HepG2 (cell line): ENCODE results near the gene OR8A1. TPM values are rescaled to one million over a fixed set of nuclear protein-coding genes. Genes with fewer than 3 reads are reported as not detected.

Source experiments
- ATAC-seq: fragments of 200-7000 bp; cut with Tn5 transposase; 3 replicates; pipeline ENCODE4 v1.9.1; 2020; ENCODE audit warnings: mild to moderate bottlenecking, moderate library complexity
- BruUV-seq: library from RNA; stranded (reverse); fragments of 400-500 nt; replicated peaks from 2 replicates; lab custom pipeline; 2021; lab: Mats Ljungman, UMichigan
- CTCF ChIA-PET: fragments of 300-600 bp; formaldehyde crosslinking; extraction: SDS; loops from one replicate; lab custom pipeline; 2021; ENCODE audit warnings: low total read pairs, inconsistent platforms, low intra/inter-chr PET ratio; lab: Yijun Ruan, JAX
- POLR2A ChIA-PET: fragments of 350-600 bp; sonication (Branson Sonifier 250); formaldehyde crosslinking; loops from one replicate; lab custom pipeline; 2020; ENCODE audit warnings: antibody characterized with exemption, inconsistent platforms; lab: Yijun Ruan, JAX
- DNase-seq: peaks from one replicate; pipeline ENCODE4 v3.0.0-alpha.2; 2015; ENCODE audit warnings: low spot score
- FAIRE-seq: peaks from 3 replicates; lab custom pipeline; 2011; peaks lifted over from hg19 to GRCh38; lab: Jason Lieb, UNC
- H2AFZ ChIP-seq: one replicate; pipeline ENCODE4 v1.6.1; 2011; ENCODE audit warnings: low read length, inconsistent platforms
- H3K27ac ChIP-seq: fragments of 300-600 bp; 3 replicates; pipeline ENCODE4 v1.8.0; 2011; ENCODE audit warnings: mixed run types, mild to moderate bottlenecking, mixed read lengths, low read length, inconsistent platforms; ENCODE audit not compliant: insufficient read depth; ENCODE audit errors: extremely low read length
- H3K27me3 ChIP-seq, 2 experiments: fragments of 200-600 bp in 1 of 2; 2 replicates in 1 of 2; 3 replicates in 1 of 2; pipeline versions ENCODE4 v1.6.0 to v1.8.0; 2011; ENCODE audit warnings: low read length in 2 of 2, mild to moderate bottlenecking in 2 of 2, moderate library complexity in 2 of 2, inconsistent platforms in 1 of 2; ENCODE audit not compliant: insufficient read depth in 2 of 2, control insufficient read depth in 1 of 2
- H3K36me3 ChIP-seq, 2 experiments: fragments of 200-600 bp in 1 of 2; replicated peaks in 1 of 2; 2 replicates in 1 of 2; 3 replicates in 1 of 2; pipeline versions ENCODE4 v1.5.1 to v1.8.0; 2011; ENCODE audit warnings: low read length in 2 of 2, inconsistent platforms in 1 of 2; ENCODE audit not compliant: insufficient read depth in 2 of 2, control insufficient read depth in 1 of 2
- H3K4me1 ChIP-seq: 2 replicates; pipeline ENCODE4 v1.5.1; 2012; ENCODE audit warnings: low read length, inconsistent platforms; ENCODE audit not compliant: insufficient read depth
- H3K4me2 ChIP-seq: 2 replicates; pipeline ENCODE4 v1.6.0; 2011; ENCODE audit warnings: low read depth, low read length, inconsistent platforms
- H3K4me3 ChIP-seq, 3 experiments: fragments of 200-600 bp in 1 of 3; sonication (generic), shearing (Covaris generic) in 1 of 3; replicated peaks in 1 of 3; 2 replicates each; pipeline ENCODE4 v1.5.1; 2011 to 2016; ENCODE audit warnings: low read length in 3 of 3, inconsistent platforms in 2 of 3, low read depth in 2 of 3, mild to moderate bottlenecking in 2 of 3, control low read depth in 1 of 3, mixed read lengths in 1 of 3; ENCODE audit not compliant: insufficient read depth in 1 of 3
- H3K79me2 ChIP-seq: one replicate; pipeline ENCODE4 v1.6.1; 2011; ENCODE audit warnings: low read length, inconsistent platforms; ENCODE audit not compliant: insufficient read depth
- H3K9ac ChIP-seq: 2 replicates; pipeline ENCODE4 v1.6.0; 2011; ENCODE audit warnings: mild to moderate bottlenecking, low read depth, low read length, inconsistent platforms; ENCODE audit not compliant: insufficient read depth
- H3K9me3 ChIP-seq: 2 replicates; pipeline ENCODE4 v1.5.1; 2012; ENCODE audit warnings: mild to moderate bottlenecking, low read length
- H4K20me1 ChIP-seq: 2 replicates; pipeline ENCODE4 v1.6.0; 2011; ENCODE audit warnings: inconsistent platforms, mild to moderate bottlenecking, low read length, moderate library complexity; ENCODE audit not compliant: insufficient read depth
- HOXA5 ChIP-seq: sonication (generic); formaldehyde crosslinking; IDR thresholded peaks from 2 replicates; pipeline ENCODE4 v1.4.0; 2020; ENCODE audit warnings: missing genetic modification reagents
- KLF15 ChIP-seq: sonication (generic); formaldehyde crosslinking; IDR thresholded peaks from 2 replicates; pipeline ENCODE4 v1.8.1; 2023; ENCODE audit warnings: borderline replicate concordance, mild to moderate bottlenecking, inconsistent platforms, missing genetic modification reagents, mixed read lengths
- THAP9 ChIP-seq: sonication (generic); formaldehyde crosslinking; IDR thresholded peaks from 2 replicates; pipeline ENCODE4; 2020; ENCODE audit warnings: missing genetic modification reagents, mild to moderate bottlenecking, borderline replicate concordance
- UBTF ChIP-seq: sonication (generic); formaldehyde crosslinking; IDR thresholded peaks from 2 replicates; pipeline ENCODE4 v1.4.0; 2020; ENCODE audit warnings: mild to moderate bottlenecking, missing genetic modification reagents
- WGBS: methylation state at CpG from one replicate; pipeline ENCODE4 v1.1.6; 2017; ENCODE audit warnings: low lambda C conversion rate; 5-methylcytosine and 5-hydroxymethylcytosine counted together
- in situ Hi-C: cut with HindIII; loops from 2 replicates; pipeline ENCODE4 v1.10.0; 2017; ENCODE audit warnings: low pct_unique_long_range_greater_than_20kb; ENCODE audit not compliant: extremely low pct_ligation_motif_present
- intact Hi-C: fragments of 100-400 bp; cut with micrococcal nuclease; formaldehyde crosslinking; loops from one replicate; pipeline ENCODE4 v1.10.0; 2022; ENCODE audit not compliant: unreplicated experiment
- polyA plus RNA-seq, 8 experiments: library from polyadenylated mRNA; depleted of rRNA in 3 of 8; stranded (reverse) in 7 of 8; unstranded in 1 of 8; fragments of >200 nt; fragmentation: Illumina TruSeq in 4 of 8; extraction: Trizol in 4 of 8; gene quantifications; 2 replicates each; pipeline versions ENCODE4 v1.2.1 to v1.2.3, GENCODE V29; 2011 to 2016; ENCODE audit warnings: low read depth in 4 of 8, missing spikeins in 1 of 8, mixed read lengths in 1 of 8; ENCODE audit not compliant: insufficient read depth in 1 of 8
- total RNA-seq, 5 experiments: library from RNA; depleted of rRNA; stranded (reverse); fragments of >200 nt; fragmentation: Illumina TruSeq; extraction: Trizol; gene quantifications; 2 replicates each; pipeline ENCODE4 v1.2.3, GENCODE V29; 2016; ENCODE audit warnings: low read depth in 1 of 5

Gene OR8A1
- total and polyA plus RNA-seq, 2 of the 13 experiments (the other 11 are each of a cell fraction or from before 2014, with no cell fraction given) = not detected

DNA sequence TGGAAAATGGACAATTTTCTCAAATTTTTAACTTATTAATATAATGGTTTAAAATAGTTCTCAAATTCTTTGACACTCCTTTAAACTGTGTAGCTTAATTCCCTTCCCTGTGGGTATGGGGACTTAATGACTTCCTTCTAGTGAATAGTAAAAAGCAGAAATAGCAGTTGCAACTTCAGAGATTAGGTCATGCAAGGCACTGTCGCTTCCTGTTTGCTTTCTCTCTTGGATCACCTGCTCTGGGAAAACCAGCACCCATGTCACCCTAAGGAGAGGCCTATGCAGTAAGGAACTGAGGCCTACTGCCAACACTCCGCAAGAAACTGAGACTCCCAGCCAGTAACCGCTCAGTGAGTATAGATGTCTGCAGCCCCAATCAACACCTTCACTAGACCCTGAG lies 35.9 kb downstream of the OR8A1 start:
- no peak for DNase-seq
- intact Hi-C loops = no loop called here
- no peak overlapping the region for H3K27ac ChIP-seq
- H3K27me3 ChIP-seq = no peaks in the 10 kb centered on the region; a peak in 1 of 5 replicates
- BruUV-seq = no TSS peak
- no peaks in the 10 kb centered on the region for H4K20me1 ChIP-seq
- no peaks in the 10 kb centered on the region for H3K9me3 ChIP-seq
- TF ChIP-seq HOXA5 (CRISPR knock-in tag) (no peak), THAP9 (no peak), UBTF (CRISPR knock-in tag) (no peak), KLF15 (CRISPR knock-in tag) (no peak)
- TF ChIP-seq, all 625 proteins: peak for 0
- 51% methylated on average over 3 of the region's 3 CpGs for WGBS
- FAIRE-seq (no peak), ATAC-seq (no peak)
- ChIA-PET POLR2A (no interaction called here), CTCF (no interaction called here)
- Histone ChIP-seq H3K4me2 (no peak overlapping the region), H3K36me3 (no peaks in the 10 kb centered on the region), H3K4me1 (no peaks in the 10 kb centered on the region), H3K79me2 (no peaks in the 10 kb centered on the region), H2AFZ (no peak overlapping the region), H3K4me3 (no peak overlapping the region), H3K9ac (no peak overlapping the region)
- in situ Hi-C loops = no loop called here
